HS-5 (cell line): Measurements from ENCODE around the gene ASRGL1.

Experiments
- DNase-seq: peaks from one replicate; pipeline ENCODE4 v3.0.0-alpha.2; 2012; ENCODE audit warnings: low read depth

ASRGL1 gene

DNA sequence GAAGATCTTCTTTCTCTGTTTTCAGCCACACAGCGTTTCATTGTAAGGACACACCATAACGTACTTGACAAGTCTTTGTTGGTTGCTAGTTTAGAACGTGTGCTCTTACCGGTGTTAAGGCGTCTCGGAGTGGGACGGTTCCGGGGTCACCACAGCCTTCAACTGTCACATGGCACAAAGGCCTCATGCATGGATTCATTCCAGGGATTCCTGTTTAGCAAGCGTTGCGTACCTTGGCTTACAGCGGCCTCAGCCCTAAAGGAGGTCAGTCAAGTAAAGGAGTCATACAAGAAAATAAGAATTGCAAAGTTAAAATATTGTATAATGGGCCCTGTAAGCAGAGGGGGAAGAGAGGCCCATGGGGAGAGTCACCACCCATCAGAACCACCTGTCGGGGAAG, 79.3 kb downstream of the ASRGL1 start:
- no peak for DNase-seq

DNA sequence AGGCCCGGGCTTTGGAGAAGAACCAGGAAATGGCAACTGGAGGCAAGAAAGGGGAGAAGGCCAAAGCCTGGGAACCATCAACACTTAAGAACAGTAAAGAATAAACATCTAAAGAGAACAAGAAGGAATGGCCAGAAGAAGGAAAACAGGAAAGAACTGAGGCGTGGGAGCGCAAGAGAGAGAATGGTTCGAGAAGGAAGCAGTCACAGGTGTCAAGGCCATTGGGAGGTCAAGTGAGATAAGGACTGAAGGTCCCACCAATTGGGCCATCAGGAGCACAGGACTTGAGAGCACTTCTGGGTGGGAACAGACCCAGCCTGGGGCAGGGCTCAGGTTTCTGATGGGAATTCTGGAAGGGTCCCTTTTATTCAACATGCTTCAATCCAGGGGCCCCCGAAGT, 80.9 kb downstream of the ASRGL1 start:
- no peak for DNase-seq

DNA sequence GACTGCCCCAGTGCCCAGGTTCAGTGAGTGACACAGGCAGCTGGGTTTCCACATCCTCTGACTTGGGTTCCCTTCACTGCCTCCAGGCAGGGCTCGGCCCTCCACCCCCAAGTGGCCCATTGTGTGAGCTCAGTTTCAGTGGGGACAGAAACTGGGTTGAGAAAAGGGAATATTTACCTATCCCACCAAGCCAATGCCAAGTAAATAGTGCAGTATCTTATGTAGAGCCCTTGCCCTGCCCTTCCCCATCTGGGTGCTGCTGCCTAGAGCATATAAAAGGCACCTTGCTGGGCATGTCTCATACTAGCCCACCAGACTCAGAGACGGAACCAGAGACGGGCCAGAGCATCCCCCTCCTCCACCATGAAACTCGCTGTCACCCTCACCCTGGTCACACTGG, 81.5 kb downstream of the ASRGL1 start, which contains the start of gene SCGB1A1:
SCGB1A1 (plus strand) TSS at position 301 of the 400 bp plus-strand sequence; CDS start at position 364, 63 bp downstream.
- no peak for DNase-seq

DNA sequence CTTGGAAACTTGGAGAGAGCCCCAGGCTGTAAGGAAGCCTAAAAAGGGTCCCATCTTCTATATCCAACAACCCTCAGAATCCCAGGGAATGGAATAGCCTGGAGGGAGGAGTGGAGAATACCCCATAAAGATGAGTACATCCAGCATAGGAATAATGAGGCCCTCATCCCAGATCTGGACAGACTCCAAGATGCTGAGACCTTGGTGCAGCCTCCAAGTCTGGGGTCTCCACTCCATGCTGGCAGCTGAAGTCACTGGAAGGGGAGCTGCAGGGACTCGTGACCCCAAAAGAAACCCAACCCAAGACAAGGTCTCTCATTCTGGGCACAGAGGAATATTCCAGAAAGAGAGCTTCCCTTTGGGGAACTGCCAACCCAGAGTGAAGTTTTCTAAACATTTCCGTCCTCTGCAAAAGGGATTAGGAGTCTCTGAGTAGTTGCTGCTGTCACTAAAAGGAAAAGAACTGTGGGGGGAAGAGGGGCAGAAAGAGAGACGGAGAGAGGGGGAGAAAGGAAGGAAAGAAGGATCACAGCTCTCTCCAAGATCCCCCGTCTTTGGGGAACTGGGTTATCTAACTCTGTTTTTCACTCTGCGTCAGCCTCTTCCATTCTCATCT, 82.2 kb downstream of the ASRGL1 start:
- DNase-seq = no peak

DNA sequence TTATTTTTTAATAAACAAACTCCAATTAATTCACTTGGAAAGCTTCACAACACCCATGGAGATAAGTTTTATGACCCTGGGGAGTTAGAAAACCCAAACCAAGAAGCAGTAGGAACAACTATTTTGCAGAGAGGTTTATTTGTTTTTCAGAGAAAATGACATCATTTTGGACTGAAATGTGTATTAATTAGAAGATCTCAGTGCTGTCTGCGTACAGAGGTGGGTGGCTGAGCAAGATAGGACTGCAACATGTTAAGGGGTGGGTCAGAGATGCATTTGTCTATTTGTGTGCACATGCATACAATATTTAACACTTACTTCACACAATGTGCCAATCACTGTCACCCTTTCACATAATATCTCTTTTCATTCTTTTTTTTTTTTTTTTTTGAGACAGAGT, 82.7 kb downstream of the ASRGL1 start:
- no peak for DNase-seq

DNA sequence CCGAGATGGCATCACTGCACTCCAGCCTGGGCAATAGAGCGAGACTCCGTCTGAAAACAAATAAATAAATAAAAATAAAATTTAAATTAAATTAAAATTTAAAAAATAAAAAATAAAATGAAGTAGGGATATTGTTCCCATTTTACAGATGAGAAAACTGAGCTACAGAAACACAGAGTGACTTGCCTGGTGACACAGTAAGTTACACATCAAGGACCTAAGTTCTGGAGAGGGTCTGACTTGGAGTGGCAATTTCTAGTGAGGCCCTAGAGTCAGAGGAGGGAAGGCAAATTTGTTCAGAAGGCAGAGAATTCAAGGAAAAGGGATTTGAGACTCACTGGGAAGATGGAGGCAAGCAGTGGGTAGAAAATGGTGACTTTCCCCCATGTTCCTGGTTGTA, 83.6 kb downstream of the ASRGL1 start:
- DNase-seq = no peak

DNA sequence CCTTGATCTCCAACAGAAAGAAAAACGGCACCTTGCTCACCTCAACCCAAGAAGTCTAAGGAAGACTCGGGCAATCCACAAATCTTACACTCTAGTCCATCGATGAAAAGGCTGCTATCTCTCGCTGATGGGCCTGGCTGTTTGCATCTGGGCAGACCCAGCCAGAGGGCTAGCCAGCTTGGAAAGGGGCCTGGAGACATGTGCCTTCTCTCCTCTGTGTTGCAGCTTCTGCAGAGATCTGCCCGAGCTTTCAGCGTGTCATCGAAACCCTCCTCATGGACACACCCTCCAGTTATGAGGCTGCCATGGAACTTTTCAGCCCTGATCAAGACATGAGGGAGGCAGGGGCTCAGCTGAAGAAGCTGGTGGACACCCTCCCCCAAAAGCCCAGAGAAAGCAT, 84.7 kb downstream of the ASRGL1 start:
- no peak for DNase-seq

DNA sequence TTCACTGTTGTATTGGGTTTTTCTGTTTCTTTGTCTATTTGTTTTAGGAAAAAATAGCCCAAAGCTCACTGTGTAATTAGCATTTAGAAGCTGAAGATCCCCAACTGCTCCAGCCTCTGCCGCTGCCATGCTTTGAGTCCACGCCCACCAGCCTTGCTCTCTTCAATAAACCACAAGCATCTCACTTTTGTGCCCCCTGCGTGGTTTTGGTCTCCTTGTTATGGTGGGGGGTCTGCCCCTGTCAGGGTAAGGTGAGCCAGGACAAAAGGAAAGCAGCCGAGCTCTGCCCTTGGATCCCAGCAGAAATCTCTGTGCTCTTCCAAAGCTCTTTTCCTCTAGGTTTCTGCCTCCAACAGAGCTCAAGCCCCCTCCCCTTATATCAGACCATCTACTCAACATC, 85.8 kb downstream of the ASRGL1 start:
- DNase-seq = no peak

DNA sequence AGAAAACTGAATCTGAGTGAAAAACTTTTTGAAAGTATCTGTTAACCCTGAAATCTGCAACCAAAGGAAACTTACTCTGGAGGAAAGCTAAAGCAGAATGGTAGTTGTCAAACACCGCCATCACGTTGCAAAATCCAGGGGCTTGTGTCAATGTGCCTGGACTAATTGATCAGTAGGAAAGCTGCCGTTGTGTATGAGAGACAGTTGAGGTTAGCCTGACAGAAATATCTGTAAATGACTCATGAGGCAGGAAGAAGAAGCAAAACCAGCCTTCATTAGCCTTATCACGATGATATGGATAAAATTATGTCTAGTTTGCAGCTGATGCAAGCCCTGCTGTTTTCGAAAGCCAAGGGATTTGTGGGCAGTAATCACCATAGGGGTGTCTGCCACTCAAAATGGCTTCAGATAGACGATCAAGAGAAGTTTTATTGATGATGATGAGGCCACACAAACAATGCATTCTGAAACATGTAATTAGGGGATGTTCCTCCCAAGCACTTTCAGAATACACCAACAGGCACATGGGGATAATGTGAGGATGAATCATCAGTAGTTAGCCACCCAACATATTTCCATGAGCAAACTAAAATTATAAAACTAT, 90.5 kb downstream of the ASRGL1 start:
- no peak for DNase-seq

DNA sequence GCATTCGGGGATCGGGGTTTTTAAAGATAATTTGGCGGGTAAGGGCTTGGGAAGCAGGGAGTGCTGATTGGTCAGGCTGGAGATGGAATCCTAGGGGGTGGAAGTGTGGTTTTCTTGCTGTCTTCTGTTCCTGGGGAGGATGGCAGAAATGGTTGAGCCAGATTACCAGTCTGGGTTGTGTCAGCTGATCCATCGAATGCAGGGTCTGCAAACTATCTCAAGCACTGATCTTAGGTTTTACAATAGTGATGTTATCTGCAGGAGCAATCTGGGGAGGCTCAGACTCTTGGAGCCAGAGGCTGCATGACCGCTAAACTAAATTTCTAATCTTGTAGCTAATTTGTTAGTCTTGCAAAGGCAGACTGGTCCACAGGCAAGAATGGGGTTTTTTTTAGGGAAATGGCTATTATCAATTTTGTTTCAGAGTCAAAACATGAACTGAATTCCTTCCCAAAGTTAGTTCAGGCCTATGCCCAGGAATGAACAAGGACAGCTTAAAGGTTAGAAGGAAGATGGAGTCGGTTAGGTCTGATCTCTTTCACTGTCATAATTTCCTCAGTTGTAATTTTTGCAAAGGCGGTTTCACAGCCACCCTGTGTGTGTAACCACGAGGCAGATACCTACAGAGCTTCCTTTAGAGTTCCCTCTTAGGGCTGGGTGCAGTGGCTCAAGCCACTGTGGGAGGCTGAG, 91.8 kb downstream of the ASRGL1 start:
- no peak for DNase-seq

DNA sequence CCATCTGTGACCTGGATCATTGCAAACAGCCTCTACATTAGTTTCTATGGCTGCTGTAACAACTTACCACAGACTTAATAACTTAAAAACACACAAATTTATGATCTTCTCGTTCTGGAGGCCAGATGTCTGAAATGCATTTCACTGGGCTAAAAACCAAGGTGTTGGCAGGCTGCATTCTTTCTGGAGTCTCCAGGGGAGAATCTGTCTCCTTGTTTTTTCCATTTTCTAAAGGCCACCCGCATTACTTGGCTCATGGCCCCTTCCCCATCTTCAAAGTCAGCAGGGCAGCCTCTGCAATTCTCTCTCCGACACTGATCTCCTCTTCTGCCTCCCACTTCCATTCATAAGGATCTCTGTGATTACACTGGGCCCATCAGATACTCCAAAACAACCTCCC, 93.2 kb downstream of the ASRGL1 start:
- DNase-seq = no peak

DNA sequence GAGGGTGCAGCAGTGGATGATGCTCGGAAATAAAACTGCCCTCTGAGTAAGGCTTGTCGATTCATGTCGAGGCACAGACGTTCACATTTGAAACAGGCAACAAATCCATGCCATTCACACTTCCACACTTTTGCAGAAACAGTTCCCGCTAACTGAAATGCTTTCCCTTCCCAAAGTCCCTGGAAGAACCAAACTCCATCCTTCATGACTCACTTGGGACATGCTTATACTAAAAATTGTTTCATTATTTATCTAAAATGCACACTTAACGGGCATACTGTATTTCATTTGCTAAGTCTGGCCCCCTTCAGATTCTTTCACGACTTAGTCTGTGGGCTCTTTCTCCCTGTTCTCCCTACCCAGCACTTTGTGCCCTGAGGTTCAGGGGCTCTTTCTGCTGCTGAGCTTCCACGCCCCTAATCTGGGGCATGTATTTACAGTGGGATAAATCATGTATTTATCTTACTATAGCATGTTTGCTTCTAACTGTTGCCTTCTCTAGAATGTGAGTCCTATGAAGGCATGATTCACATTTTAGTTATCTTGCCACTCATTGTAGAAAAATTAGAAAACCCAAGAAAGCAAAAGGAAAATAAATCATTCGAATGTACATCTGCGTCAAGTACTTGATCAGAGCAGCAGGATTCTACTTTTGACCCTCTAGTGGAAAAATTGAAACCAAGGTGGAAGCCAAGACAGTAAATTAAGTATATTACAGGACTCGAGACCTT, 94.1 kb downstream of the ASRGL1 start:
- peak; percentile 69 for DNase-seq

DNA sequence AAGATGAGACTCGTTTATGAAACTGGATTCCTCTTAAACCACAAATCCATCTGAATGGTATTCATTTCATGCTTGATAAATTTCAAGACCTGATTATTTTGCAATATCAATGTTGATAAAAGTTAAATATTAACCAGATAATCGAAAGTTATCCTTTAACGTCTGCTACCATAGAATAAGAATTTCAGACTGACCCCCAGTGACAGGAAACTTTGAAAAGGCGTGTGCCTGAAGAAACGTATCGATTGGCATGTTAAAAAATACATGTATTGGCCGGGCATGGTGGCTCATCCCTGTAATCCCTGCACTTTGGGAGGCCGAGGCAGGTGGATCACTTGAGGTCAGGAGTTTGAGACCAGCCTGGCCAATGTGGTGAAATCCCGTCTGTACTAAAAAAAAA, 95.4 kb downstream of the ASRGL1 start:
- DNase-seq = no peak

DNA sequence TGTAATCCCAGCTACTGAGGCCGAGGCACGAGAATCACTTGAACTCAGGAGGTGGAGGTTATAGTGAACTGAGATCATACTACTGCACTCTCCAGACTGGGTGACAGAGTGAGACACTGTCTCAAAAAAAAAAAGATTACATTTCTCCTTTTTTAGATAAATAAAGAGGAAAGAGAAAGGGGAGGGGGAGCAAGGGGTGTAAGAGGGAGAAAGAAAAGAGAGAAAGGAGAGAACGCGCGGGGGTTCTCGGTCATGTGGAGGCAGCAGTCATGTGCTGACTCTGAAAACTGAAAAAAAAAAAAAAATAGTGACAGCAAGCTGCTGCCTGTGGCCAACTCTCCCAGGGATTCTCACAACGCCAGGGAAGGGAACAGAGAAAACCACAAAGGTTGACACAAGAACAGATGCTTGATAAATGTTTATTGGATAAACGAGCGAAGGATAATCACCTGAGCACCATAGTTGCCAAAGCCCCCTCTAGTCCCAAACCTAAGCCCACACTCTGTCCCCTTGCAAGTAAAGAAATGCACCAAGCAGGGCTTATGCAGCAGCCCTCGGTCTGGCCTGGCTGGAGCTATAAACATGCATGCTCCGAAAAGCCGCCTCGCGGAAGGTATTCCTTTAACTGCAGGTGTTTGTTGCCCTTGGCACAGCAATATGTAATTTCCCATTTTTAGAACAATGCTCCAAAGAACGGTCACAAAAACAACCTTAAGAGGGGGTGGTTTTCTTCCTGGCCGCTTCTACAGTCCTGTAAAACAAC, 96.1 kb downstream of the ASRGL1 start:
- no peak for DNase-seq

DNA sequence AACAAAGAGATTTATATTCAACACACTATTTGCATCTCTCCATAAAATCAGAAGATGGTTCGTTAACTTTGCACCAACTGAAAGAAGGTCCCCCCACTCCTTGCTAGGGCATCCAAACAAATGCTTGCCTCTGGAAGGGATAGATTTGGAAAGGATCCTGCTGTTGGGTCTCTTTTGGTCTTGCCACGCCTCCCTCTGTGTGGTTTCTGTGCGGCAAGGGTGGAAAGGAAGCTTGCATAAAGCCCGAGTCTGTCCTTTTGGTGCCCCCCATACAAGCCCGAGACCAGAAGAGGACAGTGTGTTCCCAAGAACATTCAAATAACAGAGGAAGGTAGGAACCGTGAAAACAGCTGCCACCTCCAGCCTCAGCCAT, 96.6 kb downstream of the ASRGL1 start:
- DNase-seq = no peak

DNA sequence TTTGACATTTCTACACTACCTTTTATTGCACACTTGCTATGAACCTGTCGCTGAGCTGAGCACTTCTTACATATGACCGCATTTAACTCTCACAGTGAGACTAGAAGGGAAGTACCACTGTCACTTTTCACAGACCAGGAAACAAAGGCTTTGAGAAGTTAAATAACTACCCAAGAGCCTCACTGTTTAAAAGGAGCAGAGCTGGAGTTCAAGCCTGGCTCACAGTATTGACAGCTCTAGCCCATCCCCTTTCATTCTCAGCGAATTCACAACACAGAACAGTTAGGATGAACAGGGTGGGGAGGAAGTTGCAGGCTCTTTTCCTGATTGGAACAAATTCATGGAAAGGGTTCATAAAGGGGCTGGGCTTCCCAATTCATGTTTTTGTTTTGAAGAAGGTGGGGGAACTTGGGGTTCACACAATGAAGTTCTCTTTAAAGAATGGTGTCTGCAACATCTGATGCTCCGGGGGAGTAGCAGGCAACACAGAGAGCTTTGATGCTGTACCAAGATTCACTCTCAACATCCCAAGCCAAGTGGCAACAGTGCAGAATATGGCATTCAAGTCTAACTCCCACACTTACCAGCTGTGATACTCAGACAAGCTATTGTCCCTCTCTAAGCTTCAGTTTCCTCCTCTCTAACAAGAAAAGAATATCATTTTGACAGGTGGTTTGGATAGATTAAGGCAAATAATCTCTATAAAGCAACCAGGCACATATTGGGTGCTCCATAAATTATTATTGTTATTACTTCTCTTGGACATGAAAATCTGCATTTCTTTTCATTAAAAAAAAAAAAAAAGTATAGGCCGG, 98.8 kb downstream of the ASRGL1 start:
- no peak for DNase-seq

DNA sequence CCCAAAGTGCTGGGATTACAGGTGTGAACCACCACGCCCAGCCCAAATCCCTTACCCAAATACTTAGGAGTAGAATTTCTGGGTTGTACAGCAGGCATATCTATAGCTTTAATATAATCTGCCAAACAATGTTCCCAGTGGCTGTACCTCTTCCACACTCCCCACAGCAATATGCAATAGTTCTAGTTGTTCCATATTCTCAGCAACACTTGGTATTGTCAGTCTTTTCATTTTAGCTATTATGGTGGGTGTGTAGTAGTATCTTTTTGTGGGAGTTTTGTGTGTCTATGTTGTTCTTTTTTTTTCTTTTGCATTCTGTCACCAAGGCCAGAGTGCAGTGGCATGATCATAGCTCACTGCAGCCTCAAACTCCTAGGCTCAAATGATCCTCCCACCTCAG, 100.4 kb downstream of the ASRGL1 start:
- no peak for DNase-seq

DNA sequence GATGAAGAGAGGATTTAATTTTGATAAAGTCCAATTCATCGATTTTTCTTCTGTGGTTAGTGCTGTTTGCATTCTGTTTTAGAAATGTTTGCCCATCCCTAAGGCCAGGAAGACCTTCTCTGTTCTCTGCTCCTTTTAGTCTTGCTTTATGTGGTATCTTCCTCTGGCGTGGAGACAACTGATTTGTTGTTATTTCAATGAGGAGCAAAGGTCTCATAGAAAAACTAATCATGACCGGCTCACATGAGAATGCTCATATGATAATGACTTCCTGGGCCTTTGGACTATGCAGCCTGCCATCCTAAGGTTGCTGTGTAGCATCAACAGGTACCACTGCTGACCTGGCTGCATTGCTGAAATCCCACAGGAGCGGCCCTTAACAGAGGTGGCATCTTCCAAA, 101.4 kb downstream of the ASRGL1 start:
- DNase-seq = no peak

DNA sequence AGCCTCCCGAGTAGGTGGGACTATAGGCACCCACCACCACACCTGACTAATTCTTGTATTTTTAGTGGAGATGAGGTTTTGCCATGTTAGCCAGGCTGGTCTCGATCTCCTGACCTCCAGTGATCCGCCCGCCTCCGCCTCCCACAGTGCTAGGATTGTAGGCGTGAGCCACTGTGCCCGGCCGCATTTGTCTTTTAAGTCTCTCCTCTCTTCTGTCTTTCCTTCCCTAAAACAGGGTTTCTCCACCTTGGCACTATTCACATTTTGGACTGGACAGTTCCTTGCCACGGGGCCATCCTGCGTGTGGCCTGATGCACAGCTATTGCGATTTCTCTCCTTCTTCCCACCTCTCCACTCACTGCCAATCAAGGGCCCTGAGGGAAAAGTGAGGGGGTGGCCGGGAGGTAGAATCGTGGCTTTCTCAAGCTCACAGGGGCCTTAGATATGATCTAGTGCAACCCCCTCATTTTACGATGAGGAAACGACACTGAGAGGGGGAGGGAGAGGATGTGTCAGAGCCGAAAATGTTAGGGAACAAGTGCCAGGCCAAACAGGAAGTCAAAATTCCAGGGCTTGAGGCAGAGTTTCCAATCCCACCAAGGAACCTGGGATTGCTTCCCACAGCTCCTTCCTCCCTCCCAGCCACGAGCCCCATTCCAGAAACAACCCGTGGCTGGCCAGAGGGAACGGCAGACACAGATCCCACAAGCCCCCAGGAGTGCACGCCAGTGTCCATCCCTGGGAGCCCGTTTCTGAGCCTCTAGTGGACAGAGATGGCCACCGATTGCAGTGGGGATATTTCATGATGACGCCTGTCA, 102.7 kb downstream of the ASRGL1 start:
- DNase-seq = no peak
